ENCODE measurements around the gene CCDC92. TPM values are rescaled to one million over a fixed set of nuclear protein-coding genes. Genes with fewer than 3 reads are reported as not detected.
A peak's percentile ranks its signal among the peaks of the same experiment; 100 is the strongest.
"Not testable (repeated sequence)": the region's sequence is repeated elsewhere in the genome, so short reads cannot be mapped to it uniquely, and the experiment has no call there.

CCDC92 gene
- total and polyA plus RNA-seq, 2 experiments from 2014 or later: 49.3 to 67.0 TPM

DNA sequence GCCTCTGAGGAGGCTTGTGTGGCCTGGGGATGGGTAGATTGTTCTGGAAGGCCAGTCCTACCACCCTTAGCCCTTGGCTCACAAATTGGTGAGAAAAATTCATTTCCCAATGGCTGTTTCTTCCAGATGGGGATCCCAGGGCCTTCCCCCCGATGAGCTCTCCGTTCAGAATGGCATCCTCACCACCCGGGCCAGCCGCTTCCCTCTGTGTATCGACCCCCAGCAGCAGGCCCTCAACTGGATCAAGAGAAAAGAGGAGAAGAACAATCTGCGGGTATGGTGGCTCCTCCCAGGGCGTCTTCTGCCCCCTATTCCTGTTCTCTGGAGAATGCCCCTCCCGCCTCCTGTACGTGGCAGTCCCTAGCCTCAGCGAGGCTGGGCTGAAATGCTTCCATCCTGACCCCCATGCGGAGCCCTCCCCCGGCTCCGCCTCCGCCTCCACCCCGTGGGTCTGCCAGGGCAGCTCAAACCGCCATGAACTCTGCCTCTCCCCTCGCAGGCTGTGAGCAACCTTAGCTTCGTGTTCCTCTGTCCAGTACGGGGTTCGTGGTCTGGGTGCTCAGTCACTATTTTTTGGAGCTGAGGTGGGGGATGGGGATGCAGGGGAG lies 57.8 kb downstream of the CCDC92 start:
- Histone ChIP-seq H3K9me3 (ENCODE audit: low read depth) (no peaks in the 10 kb centered on the region), H3K4me3 (no peak overlapping the region), H3K4me1 (ENCODE audit: low read depth) (no peaks in the 10 kb centered on the region), H3K27ac (no peak overlapping the region), H3K36me3 (no peaks in the 10 kb centered on the region), H3K27me3 (no peaks in the 10 kb centered on the region)
- DNase-seq (ENCODE audit: low read depth in 1 of 2, low spot score in 1 of 2): no peak
- TF ChIP-seq, protein P1, sequence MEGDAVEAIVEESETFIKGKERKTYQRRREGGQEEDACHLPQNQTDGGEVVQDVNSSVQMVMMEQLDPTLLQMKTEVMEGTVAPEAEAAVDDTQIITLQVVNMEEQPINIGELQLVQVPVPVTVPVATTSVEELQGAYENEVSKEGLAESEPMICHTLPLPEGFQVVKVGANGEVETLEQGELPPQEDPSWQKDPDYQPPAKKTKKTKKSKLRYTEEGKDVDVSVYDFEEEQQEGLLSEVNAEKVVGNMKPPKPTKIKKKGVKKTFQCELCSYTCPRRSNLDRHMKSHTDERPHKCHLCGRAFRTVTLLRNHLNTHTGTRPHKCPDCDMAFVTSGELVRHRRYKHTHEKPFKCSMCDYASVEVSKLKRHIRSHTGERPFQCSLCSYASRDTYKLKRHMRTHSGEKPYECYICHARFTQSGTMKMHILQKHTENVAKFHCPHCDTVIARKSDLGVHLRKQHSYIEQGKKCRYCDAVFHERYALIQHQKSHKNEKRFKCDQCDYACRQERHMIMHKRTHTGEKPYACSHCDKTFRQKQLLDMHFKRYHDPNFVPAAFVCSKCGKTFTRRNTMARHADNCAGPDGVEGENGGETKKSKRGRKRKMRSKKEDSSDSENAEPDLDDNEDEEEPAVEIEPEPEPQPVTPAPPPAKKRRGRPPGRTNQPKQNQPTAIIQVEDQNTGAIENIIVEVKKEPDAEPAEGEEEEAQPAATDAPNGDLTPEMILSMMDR (IDR thresholded peaks at IDR 0.05; ENCODE audit: low read depth, low read length): no peak

DNA sequence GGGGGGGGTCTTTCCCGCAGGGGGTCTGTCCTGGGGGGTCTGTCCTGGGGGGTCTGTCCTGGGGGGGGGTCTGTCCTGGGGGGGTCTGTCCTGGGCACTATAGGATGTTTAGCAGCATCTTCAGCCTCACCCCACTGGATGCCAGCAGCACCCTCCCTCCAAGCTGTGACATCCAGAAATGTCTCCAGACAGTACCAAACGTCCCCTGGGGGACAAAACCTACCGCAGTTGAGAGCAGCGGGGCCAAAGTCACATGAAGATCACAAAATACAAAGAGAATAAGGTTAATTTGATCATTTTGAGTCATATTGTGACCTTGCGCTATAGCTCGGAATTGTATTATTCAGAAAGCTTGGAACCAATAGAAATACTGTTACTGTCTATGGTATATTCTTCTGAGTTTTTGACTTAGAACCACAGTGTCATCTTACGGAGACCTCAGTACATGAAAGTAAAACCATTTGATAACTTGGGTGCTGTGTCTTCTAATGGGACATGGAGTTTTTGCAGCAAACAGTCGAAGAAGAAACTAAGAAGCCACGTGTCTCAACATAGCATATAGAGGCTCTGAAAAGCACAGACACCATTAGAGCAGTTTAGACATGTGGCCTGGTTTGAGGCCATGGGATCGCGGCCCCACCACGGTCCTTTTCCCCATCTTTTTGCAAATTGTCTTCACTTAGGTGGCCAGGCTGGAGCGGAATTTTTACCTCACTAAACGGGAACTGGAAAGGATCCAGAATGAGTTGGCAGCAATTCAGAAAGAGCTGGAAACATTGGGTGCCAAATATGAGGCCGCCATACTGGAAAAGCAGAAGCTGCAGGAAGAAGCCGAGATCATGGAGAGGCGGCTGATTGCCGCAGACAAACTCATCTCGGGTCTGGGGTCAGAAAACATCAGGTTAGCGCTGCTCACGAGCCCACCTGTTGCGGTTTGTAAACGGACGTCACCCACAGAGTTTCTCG lies 59.9 kb downstream of the CCDC92 start:
- no peaks in the 10 kb centered on the region for H3K36me3 ChIP-seq

DNA sequence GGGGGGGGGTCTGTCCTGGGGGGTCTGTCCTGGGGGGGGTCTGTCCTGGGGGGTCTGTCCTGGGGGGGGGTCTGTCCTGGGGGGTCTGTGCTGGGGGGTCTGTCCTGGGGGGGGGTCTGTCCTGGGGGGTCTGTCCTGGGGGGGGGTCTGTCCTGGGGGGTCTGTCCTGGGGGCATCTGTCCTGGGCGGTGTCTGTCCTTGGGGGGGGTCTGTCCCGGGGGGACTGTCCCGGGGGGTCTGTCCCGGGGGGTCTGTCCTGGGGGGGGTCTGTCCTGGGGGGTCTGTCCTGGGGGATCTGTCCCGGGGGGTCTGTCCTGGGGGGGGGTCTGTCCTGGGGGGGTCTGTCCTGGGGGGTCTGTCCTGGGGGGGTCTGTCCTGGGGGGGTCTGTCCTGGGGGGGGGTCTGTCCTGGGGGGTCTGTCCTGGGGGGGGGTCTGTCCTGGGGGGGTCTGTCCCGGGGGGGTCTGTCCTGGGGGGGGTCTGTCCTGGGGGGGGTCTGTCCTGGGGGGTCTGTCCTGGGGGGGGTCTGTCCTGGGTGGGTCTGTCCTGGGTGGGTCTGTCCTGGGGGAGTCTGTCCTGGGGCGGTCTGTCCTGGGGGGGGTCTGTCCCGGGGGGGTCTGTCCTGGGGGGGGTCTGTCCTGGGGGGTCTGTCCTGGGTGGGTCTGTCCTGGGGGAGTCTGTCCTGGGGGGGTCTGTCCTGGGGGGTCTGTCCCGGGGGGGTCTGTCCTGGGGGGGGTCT lies 60.8 kb downstream of the CCDC92 start:
- H3K27me3 ChIP-seq; H3K36me3 ChIP-seq; H3K27ac ChIP-seq; H3K4me3 ChIP-seq; H3K9me3 ChIP-seq (ENCODE audit: low read depth): not testable (repeated sequence)
- peak in 1 of 2 donors; percentile 38 for DNase-seq (ENCODE audit: low read depth in 1 of 2, low spot score in 1 of 2)
- peaks cover 14% of the 10 kb centered on the region for H3K4me1 ChIP-seq (ENCODE audit: low read depth)

More for the DNA sequence above, 59.9 kb downstream of the CCDC92 start:
- peak in 1 of 2 donors; percentile 39 for DNase-seq (ENCODE audit: low read depth in 1 of 2, low spot score in 1 of 2)
- Histone ChIP-seq H3K9me3 (ENCODE audit: low read depth) (no peaks in the 10 kb centered on the region), H3K4me1 (ENCODE audit: low read depth) (peaks cover 7% of the 10 kb centered on the region), H3K4me3 (no peak overlapping the region), H3K27me3 (no peaks in the 10 kb centered on the region), H3K27ac (no peak overlapping the region)
- TF ChIP-seq, protein P1 (IDR thresholded peaks at IDR 0.05; ENCODE audit: low read depth, low read length): no peak

DNA sequence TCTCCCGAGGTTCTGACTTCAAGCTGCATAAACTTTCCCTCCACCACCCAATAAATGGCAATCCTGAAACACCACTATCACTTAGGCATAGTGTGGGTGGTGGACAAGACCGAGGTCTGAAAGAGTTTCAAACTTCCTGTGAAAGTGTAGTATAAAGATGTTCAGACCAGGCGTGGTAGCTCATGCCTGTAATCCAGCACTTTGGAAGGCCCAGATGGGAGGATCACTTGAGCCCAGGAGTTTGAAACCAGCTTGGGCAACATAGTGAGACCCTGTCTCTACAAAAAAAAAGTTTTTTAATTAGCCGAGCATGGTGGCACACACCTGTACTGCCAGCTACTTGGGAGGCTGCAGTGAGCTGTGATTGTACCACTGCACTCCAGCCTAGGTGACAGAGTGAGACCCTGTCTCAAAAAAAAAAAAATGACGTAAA lies 61.9 kb downstream of the CCDC92 start:
- TF ChIP-seq, protein P1 (IDR thresholded peaks at IDR 0.05; ENCODE audit: low read depth, low read length): no peak
- H3K36me3 ChIP-seq: no peaks in the 10 kb centered on the region
- H3K9me3 ChIP-seq (ENCODE audit: low read depth): no peaks in the 10 kb centered on the region
- no peak overlapping the region for H3K4me3 ChIP-seq
- H3K27me3 ChIP-seq: no peaks in the 10 kb centered on the region
- H3K4me1 ChIP-seq (ENCODE audit: low read depth): peaks cover 19% of the 10 kb centered on the region
- DNase-seq (ENCODE audit: low read depth in 1 of 2, low spot score in 1 of 2): peak in 1 of 2 donors; percentile 43
- H3K27ac ChIP-seq: peak overlapping the region; percentile 51

DNA sequence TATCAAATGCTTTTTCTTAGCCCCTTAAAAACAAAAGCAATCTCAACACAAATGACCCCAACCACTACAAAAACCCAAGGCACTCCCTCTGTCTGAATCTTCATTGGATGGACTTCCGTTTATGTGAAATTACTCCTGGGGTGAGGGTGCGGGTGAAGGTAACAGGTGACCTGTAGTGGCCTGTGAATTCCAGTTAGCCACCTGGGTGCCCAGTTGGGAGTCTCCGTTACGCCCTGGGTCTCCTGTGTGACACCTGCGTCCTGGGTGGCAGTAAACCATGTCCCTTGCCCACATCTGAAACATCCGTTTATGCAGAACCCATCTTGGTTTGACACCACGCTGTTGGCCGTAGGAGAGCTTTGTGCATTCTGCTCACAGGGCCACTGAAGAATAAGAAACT lies 62.6 kb downstream of the CCDC92 start:
- no peaks in the 10 kb centered on the region for H3K36me3 ChIP-seq
- TF ChIP-seq, protein P1 (IDR thresholded peaks at IDR 0.05; ENCODE audit: low read depth, low read length): no peak
- no peaks in the 10 kb centered on the region for H3K9me3 ChIP-seq (ENCODE audit: low read depth)
- H3K27ac ChIP-seq: peak overlapping the region; percentile 51
- no peaks in the 10 kb centered on the region for H3K27me3 ChIP-seq
- H3K4me1 ChIP-seq (ENCODE audit: low read depth): peaks cover 19% of the 10 kb centered on the region
- no peak overlapping the region for H3K4me3 ChIP-seq
- no peak for DNase-seq (ENCODE audit: low read depth in 1 of 2, low spot score in 1 of 2)
